Activated CD4-positive, alpha-beta memory T cell treated with anti-CD3 and anti-CD28 coated beads for 36 hours (primary cell): ENCODE measurements around the gene MYO5B. TPM values are rescaled to one million over a fixed set of nuclear protein-coding genes. Genes with fewer than 3 reads are reported as not detected.

Experiments
- CTCF ChIA-PET: fragments of 350-600 bp; sonication (Branson Sonifier 250); formaldehyde crosslinking; loops from one replicate; lab custom pipeline; 2021; ENCODE audit warnings: antibody characterized with exemption, inconsistent platforms; lab: Charles Lee
- POLR2A ChIA-PET: fragments of 350-600 bp; sonication (Branson Sonifier 250); formaldehyde crosslinking; loops from one replicate; lab custom pipeline; 2021; ENCODE audit warnings: antibody characterized with exemption; lab: Charles Lee
- DNase-seq: peaks from one replicate; pipeline ENCODE4 v3.0.0-alpha.2; 2020
- H3K27ac Mint-ChIP-seq: one replicate; pipeline ENCODE4 v1.8.0; 2021; ENCODE audit warnings: mixed read lengths
- H3K27me3 Mint-ChIP-seq: one replicate; pipeline ENCODE4 v1.8.0; 2021; ENCODE audit warnings: mixed read lengths
- H3K36me3 Mint-ChIP-seq: one replicate; pipeline ENCODE4 v1.8.0; 2021; ENCODE audit warnings: mixed read lengths
- H3K4me1 Mint-ChIP-seq: one replicate; pipeline ENCODE4 v1.8.0; 2021; ENCODE audit warnings: low read depth, mixed read lengths
- H3K4me3 Mint-ChIP-seq: one replicate; pipeline ENCODE4 v1.8.0; 2021; ENCODE audit warnings: mild to moderate bottlenecking, mixed read lengths
- H3K9me3 Mint-ChIP-seq: one replicate; pipeline ENCODE4 v1.8.0; 2021; ENCODE audit warnings: mixed read lengths
- intact Hi-C: fragments of 100-400 bp; cut with micrococcal nuclease; formaldehyde crosslinking; loops from one replicate; pipeline ENCODE4 v1.15.1; 2023
- total RNA-seq, 2 experiments: library from RNA; stranded (reverse); gene quantifications; one replicate each; pipeline ENCODE4 v1.2.3, GENCODE V29; 2021

Gene MYO5B
- total RNA-seq, 2 experiments from 2014 or later, result 0.02 to 0.21 TPM

GRCh38 chr18:49846718-49847470, 348.1 kb downstream of the MYO5B start:
- intact Hi-C loops, result no loop called here
- peaks cover 15% of the 10 kb centered on the region for H3K27me3 Mint-ChIP-seq
- ChIA-PET POLR2A (no interaction called here), CTCF (interaction anchor here (1.2 to 2.4 kb wide), 2 partner anchors 11 to 336 kb away, joined by 5 to 6 read pairs; no protein-coding TSS in a partner anchor)
- no peak overlapping the region for H3K4me3 Mint-ChIP-seq
- no peak for DNase-seq
- no peaks in the 10 kb centered on the region for H3K9me3 Mint-ChIP-seq
- H3K27ac Mint-ChIP-seq, result no peak overlapping the region
- no peaks in the 10 kb centered on the region for H3K36me3 Mint-ChIP-seq
- no peaks in the 10 kb centered on the region for H3K4me1 Mint-ChIP-seq

- Mint-ChIP-seq H3K4me1 (no peaks in the 10 kb centered on the region), H3K4me3 (no peak overlapping the region), H3K27ac (no peak overlapping the region), H3K36me3 (no peaks in the 10 kb centered on the region), H3K9me3 (no peaks in the 10 kb centered on the region), H3K27me3 (peaks cover 15% of the 10 kb centered on the region)
- no peak for DNase-seq
- ChIA-PET POLR2A (no interaction called here), CTCF (interaction anchor here (2.4 kb wide), 1 partner anchor 12 kb away, joined by 6 read pairs; no protein-coding TSS in a partner anchor)
- intact Hi-C loops, result no loop called here
Measured at GRCh38 chr18:49846361-49846662, 348.6 kb downstream of the MYO5B start.

- Mint-ChIP-seq H3K27ac (no peak overlapping the region), H3K36me3 (no peaks in the 10 kb centered on the region), H3K4me1 (no peaks in the 10 kb centered on the region), H3K27me3 (peaks cover 15% of the 10 kb centered on the region), H3K4me3 (no peak overlapping the region), H3K9me3 (no peaks in the 10 kb centered on the region)
- ChIA-PET POLR2A (no interaction called here), CTCF (interaction anchor here (2.4 kb wide), 1 partner anchor 12 kb away, joined by 6 read pairs; no protein-coding TSS in a partner anchor)
- intact Hi-C loops, result no loop called here
- no peak for DNase-seq
Measured at GRCh38 chr18:49845629-49846360, 349.2 kb downstream of the MYO5B start.

GRCh38 chr18:49844903-49845302, 350.0 kb downstream of the MYO5B start:
- ChIA-PET POLR2A (no interaction called here), CTCF (interaction anchor here (0.6 kb wide), 1 partner anchor 346 kb away, joined by 3 read pairs; no protein-coding TSS in a partner anchor)
- H3K9me3 Mint-ChIP-seq, result no peaks in the 10 kb centered on the region
- peaks cover 15% of the 10 kb centered on the region for H3K27me3 Mint-ChIP-seq
- no peaks in the 10 kb centered on the region for H3K4me1 Mint-ChIP-seq
- no peak overlapping the region for H3K27ac Mint-ChIP-seq
- intact Hi-C loops, result no loop called here
- no peak overlapping the region for H3K4me3 Mint-ChIP-seq
- H3K36me3 Mint-ChIP-seq, result no peaks in the 10 kb centered on the region
- no peak for DNase-seq

GRCh38 chr18:49843778-49844625, 350.9 kb downstream of the MYO5B start:
- CTCF ChIA-PET, result interaction anchor here (0.6 to 0.7 kb wide), 2 partner anchors 17 to 345 kb away, joined by 3 read pairs; no protein-coding TSS in a partner anchor

GRCh38 chr18:49843131-49843530, 351.8 kb downstream of the MYO5B start:
- intact Hi-C loops, result no loop called here
- Mint-ChIP-seq H3K27ac (no peak overlapping the region), H3K4me1 (no peaks in the 10 kb centered on the region), H3K9me3 (no peaks in the 10 kb centered on the region), H3K4me3 (no peak overlapping the region), H3K27me3 (peaks cover 9% of the 10 kb centered on the region), H3K36me3 (no peaks in the 10 kb centered on the region)
- POLR2A ChIA-PET, result no interaction called here
- CTCF ChIA-PET, result no interaction called here
- no peak for DNase-seq

More at GRCh38 chr18:49843778-49844625, 350.9 kb downstream of the MYO5B start:
- peaks cover 15% of the 10 kb centered on the region for H3K27me3 Mint-ChIP-seq
- no peak overlapping the region for H3K27ac Mint-ChIP-seq
- intact Hi-C loops, result no loop called here
- H3K4me3 Mint-ChIP-seq, result no peak overlapping the region
- POLR2A ChIA-PET, result no interaction called here
- DNase-seq, result no peak
- no peaks in the 10 kb centered on the region for H3K4me1 Mint-ChIP-seq
- H3K9me3 Mint-ChIP-seq, result no peaks in the 10 kb centered on the region
- no peaks in the 10 kb centered on the region for H3K36me3 Mint-ChIP-seq

GRCh38 chr18:49842656-49843055, 352.3 kb downstream of the MYO5B start:
- Mint-ChIP-seq H3K4me3 (no peak overlapping the region), H3K9me3 (no peaks in the 10 kb centered on the region), H3K27me3 (peaks cover 5% of the 10 kb centered on the region), H3K27ac (no peak overlapping the region), H3K4me1 (no peaks in the 10 kb centered on the region), H3K36me3 (no peaks in the 10 kb centered on the region)
- ChIA-PET CTCF (no interaction called here), POLR2A (no interaction called here)
- DNase-seq, result no peak
- intact Hi-C loops, result no loop called here

GRCh38 chr18:49841236-49842217, 353.4 kb downstream of the MYO5B start:
- Mint-ChIP-seq H3K4me3 (no peak overlapping the region), H3K4me1 (no peaks in the 10 kb centered on the region), H3K27me3 (peaks cover under 1% of the 10 kb centered on the region), H3K36me3 (no peaks in the 10 kb centered on the region), H3K9me3 (no peaks in the 10 kb centered on the region), H3K27ac (no peak overlapping the region)
- ChIA-PET CTCF (interaction anchor here (1.3 kb wide), 1 partner anchor 331 kb away, joined by 6 read pairs; no protein-coding TSS in a partner anchor), POLR2A (interaction anchor here (1.0 kb wide), 1 partner anchor 147 kb away, joined by 4 read pairs; no protein-coding TSS in a partner anchor)
- intact Hi-C loops, result no loop called here
- DNase-seq, result no peak

GRCh38 chr18:49839012-49839411, 355.9 kb downstream of the MYO5B start:
- intact Hi-C loops, result no loop called here
- ChIA-PET POLR2A (no interaction called here), CTCF (no interaction called here)
- Mint-ChIP-seq H3K27me3 (no peaks in the 10 kb centered on the region), H3K9me3 (no peaks in the 10 kb centered on the region), H3K4me1 (no peaks in the 10 kb centered on the region), H3K4me3 (no peak overlapping the region), H3K36me3 (no peaks in the 10 kb centered on the region), H3K27ac (no peak overlapping the region)
- no peak for DNase-seq

- Mint-ChIP-seq H3K9me3 (no peaks in the 10 kb centered on the region), H3K27me3 (no peaks in the 10 kb centered on the region), H3K4me1 (no peaks in the 10 kb centered on the region), H3K4me3 (no peak overlapping the region), H3K27ac (no peak overlapping the region), H3K36me3 (no peaks in the 10 kb centered on the region)
- POLR2A ChIA-PET, result no interaction called here
- CTCF ChIA-PET, result no interaction called here
- intact Hi-C loops, result no loop called here
- DNase-seq, result no peak
Measured at GRCh38 chr18:49838381-49838780, 356.6 kb downstream of the MYO5B start.

GRCh38 chr18:49837889-49838288, 357.1 kb downstream of the MYO5B start:
- POLR2A ChIA-PET, result no interaction called here
- intact Hi-C loops, result no loop called here
- CTCF ChIA-PET, result interaction anchor here (0.6 kb wide), 1 partner anchor 931 kb away, joined by 3 read pairs; no protein-coding TSS in a partner anchor
- Mint-ChIP-seq H3K9me3 (no peaks in the 10 kb centered on the region), H3K4me1 (no peaks in the 10 kb centered on the region), H3K4me3 (no peak overlapping the region), H3K36me3 (no peaks in the 10 kb centered on the region), H3K27me3 (no peaks in the 10 kb centered on the region), H3K27ac (no peak overlapping the region)
- DNase-seq, result no peak
